ENCODE measurements around the gene PEX3. TPM values are rescaled to one million over a fixed set of nuclear protein-coding genes. Genes with fewer than 3 reads are reported as not detected.
A peak's percentile ranks its signal among the peaks of the same experiment; 100 is the strongest.
"Not testable (repeated sequence)": the region's sequence is repeated elsewhere in the genome, so short reads cannot be mapped to it uniquely, and the experiment has no call there.

Gene PEX3
- total RNA-seq, 4 donors from 2014 or later = 4.1 to 16.6 (median 12.7) TPM

DNA sequence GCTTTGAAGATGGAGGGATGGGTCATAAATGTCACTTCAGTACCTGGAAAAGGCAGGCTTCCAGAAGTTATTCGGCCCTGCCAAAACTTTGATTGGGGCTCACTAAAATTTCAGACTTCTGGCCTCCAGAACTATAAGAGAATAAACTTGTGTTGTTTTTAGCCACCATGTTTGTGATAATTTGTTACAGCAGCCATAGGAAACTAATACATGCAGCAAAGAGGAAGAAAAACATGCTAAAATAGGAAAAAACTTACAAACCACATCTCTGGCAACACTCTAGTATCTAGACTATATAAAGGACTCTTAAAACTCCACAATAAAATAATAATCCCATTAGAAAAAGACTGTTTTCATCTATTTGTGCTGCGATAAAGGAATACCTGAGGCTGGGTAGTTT lies 9.6 kb upstream of the PEX3 start:
- Histone ChIP-seq H3K4me3 (no peak overlapping the region), H3K27me3 (no peaks in the 10 kb centered on the region), H3K9me3 (no peaks in the 10 kb centered on the region), H3K36me3 (no peaks in the 10 kb centered on the region), H3K4me1 (no peaks in the 10 kb centered on the region), H3K27ac (no peak overlapping the region)
- no peak for TF ChIP-seq CTCF (IDR thresholded peaks at IDR 0.05)
- TF ChIP-seq POLR2A (IDR thresholded peaks at IDR 0.05) = no peak
- no peak for DNase-seq

DNA sequence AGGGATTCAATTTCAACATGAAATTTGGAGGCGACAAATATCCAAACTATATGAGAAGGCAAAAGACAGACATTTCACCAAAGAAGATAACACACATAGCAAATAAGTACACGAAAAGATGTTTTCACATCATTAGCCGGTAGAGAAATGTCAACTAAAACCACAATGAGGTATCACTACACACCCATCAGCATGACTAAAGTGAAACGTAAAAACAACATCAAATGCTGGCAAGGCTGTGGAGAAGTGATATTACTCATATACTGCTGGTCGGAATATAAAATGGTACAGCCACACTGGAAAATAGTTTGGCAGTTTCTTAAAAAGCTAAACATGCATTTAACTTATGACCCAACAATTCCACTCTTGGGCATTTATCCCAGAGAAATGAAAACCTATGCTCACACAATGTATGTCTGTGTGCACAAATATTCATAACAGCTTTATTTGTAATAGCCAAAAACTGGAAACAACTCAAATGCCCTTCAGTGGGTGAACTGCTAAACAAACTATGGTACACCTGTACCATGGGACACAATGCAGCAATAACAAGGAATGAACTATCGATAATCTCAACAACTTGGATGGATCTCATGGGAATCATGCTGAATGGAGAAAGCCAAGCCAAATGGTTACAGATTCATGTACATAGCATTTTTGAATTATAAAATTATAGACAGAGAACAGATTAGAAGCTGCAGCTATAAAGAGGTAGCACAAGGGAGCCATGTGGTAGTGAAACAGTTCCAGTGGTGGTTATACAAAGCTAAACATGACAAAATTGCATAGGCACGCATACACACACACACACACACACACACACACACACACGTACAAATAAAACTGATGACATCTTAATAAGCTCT lies 8.7 kb upstream of the PEX3 start:
- Histone ChIP-seq H3K9me3 (no peaks in the 10 kb centered on the region), H3K4me3 (no peak overlapping the region), H3K27me3 (no peaks in the 10 kb centered on the region)

DNA sequence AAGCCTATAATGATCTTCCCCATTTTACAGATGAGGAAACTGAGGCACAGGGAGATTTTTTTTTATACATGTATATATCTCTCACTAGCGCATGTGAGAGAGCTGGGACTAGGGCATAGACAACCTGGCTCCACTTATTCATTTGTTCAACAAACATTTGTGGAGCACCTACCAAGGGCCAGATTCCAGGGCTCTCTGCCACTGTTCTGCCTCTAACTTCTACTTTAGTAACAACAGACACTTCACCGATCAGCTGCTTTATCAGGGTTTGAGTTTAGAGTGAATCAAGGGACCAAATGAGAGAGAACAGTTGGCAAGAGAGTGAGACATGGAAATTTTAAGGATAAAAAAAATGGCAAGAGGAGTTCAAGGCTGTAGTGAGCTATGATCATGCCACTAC lies 7.5 kb upstream of the PEX3 start:
- H3K27ac ChIP-seq = no peak overlapping the region
- no peaks in the 10 kb centered on the region for H3K9me3 ChIP-seq
- H3K27me3 ChIP-seq = no peaks in the 10 kb centered on the region
- H3K4me1 ChIP-seq = no peaks in the 10 kb centered on the region
- H3K36me3 ChIP-seq = no peaks in the 10 kb centered on the region
- no peak for TF ChIP-seq POLR2A (IDR thresholded peaks at IDR 0.05)
- no peak for TF ChIP-seq CTCF (IDR thresholded peaks at IDR 0.05)
- no peak overlapping the region for H3K4me3 ChIP-seq
- no peak for DNase-seq

More for the DNA sequence above, 8.7 kb upstream of the PEX3 start:
- TF ChIP-seq POLR2A (IDR thresholded peaks at IDR 0.05) = no peak
- TF ChIP-seq CTCF (IDR thresholded peaks at IDR 0.05) = no peak
- DNase-seq = no peak
- Histone ChIP-seq H3K4me1 (no peaks in the 10 kb centered on the region), H3K27ac (no peak overlapping the region), H3K36me3 (no peaks in the 10 kb centered on the region)

GRCh38 chr6:143447865-143448264 lies 2.7 kb upstream of the PEX3 start:
- not testable (repeated sequence) for H3K27me3 ChIP-seq, H3K4me3 ChIP-seq, DNase-seq, H3K9me3 ChIP-seq, H3K27ac ChIP-seq, H3K36me3 ChIP-seq
- peaks cover 0 to 11% (median 2%) of the 10 kb centered on the region in 4 donors for H3K4me1 ChIP-seq

- Histone ChIP-seq H3K4me3 (peak overlapping the region in 3 of 4 donors; percentile 73 to 80 (median 76)), H3K36me3 (no peaks in the 10 kb centered on the region), H3K4me1 (peaks cover 0 to 11% (median 2%) of the 10 kb centered on the region in 4 donors), H3K27me3 (no peaks in the 10 kb centered on the region), H3K9me3 (no peaks in the 10 kb centered on the region), H3K27ac (no peak overlapping the region)
- TF ChIP-seq POLR2A (IDR thresholded peaks at IDR 0.05) = no peak
- no peak for DNase-seq
These were observed 1.4 kb upstream of the PEX3 start for GRCh38 chr6:143449082-143449713.

DNA sequence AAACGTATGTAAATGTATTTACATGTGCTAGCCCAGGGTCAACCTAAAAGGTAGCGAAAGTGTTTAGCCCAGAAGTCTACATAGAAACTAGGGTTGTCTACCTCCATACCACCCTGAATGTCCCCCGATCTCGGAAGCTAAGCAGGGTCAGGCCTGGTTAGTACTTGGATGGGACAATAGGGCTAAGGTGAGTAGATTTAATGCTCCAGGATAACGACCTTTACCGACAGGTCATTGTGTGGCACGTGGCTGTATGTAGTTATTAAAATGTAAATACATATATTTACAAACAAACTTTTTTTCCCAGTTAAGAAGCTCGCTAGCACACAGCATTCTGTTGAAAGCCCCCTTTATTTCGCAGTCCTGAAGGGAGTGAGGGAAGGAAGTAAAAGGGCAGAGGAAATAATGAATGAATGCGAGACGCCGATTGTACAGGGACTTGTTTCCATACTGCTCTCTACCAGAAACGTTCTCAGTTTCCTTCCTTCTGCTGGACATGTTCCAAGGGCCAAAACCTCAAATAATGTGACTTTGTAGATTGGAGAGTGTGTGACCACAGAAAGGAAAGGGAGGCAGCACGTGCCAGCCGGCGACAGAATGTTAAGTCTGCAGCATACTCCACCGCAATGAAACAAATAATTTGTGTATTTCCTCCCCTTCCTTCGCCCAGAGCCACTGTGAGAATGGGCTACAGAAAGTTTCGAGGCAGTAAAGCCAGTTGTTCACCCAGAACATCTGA lies 722 bp upstream of the PEX3 start:
- peak overlapping the region; percentile 70 to 75 (median 71) for H3K27ac ChIP-seq
- H3K4me3 ChIP-seq = peak overlapping the region; percentile 56 to 80 (median 74)
- peaks cover 0 to 11% (median 2%) of the 10 kb centered on the region in 4 donors for H3K4me1 ChIP-seq
- no peaks in the 10 kb centered on the region for H3K36me3 ChIP-seq
- no peaks in the 10 kb centered on the region for H3K9me3 ChIP-seq
- H3K27me3 ChIP-seq = no peaks in the 10 kb centered on the region
- peak in 2 of 3 donors; percentile 39 to 53 for DNase-seq
- TF ChIP-seq POLR2A (IDR thresholded peaks at IDR 0.05) (no peak), CTCF (IDR thresholded peaks at IDR 0.05) (no peak)
